ENCODE measurements around the gene BRF1.

The BRF1 gene

DNA sequence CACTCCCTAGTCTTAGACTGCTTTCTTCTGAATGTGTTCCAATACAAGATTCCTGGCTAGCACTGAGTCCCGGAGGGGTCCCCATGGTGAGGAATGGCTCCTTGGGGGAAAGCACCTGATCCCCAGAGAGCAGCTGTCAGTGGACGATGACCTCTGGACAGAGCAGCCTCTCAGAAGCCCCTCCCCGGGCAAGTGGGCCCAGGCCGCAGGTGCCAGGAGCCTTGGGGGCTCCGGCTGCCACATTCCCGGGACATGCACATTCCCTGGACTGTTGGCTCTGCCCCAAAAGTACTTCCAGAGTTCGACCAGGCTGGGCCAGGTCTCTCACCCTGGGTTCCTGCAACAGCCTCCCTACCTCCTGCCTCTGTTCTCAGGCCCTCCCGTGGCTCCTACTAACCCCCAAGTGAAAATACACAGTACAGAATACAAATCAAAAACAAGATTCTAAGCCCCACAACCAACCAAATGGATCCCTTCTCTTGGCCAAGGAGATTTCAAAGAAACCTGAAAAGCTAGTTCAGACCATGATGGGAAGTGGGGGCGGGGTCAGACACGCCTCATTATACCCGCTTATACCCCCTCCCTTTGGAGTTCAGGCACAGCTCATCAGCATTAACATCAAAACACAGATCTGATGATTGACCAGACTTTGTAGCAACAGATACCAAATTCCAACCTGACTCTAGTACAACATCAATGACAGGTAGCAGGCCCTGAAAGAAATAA is 75.8 kb downstream of the BRF1 start:
- Histone ChIP-seq H3K4me3 (ENCODE audit: low read depth, low read length) (no peak overlapping the region), H3K4me1 (peaks cover 4% of the 10 kb centered on the region; the same call in 1 of the 2 replicates), H3K36me3 (peaks cover 21% of the 10 kb centered on the region), H3K9me3 (no peaks in the 10 kb centered on the region), H3K27me3 (no peaks in the 10 kb centered on the region)
- TF ChIP-seq CTCF (IDR thresholded peaks at IDR 0.05; ENCODE audit: low read depth, low read length) = no peak
- DNase-seq = no peak

- no peak for TF ChIP-seq CTCF (IDR thresholded peaks at IDR 0.05; ENCODE audit: low read depth, low read length)
- Histone ChIP-seq H3K4me3 (ENCODE audit: low read depth, low read length) (no peak overlapping the region), H3K27me3 (no peaks in the 10 kb centered on the region), H3K9me3 (no peaks in the 10 kb centered on the region), H3K36me3 (peaks cover 31% of the 10 kb centered on the region), H3K4me1 (peaks cover 4% of the 10 kb centered on the region; the same call in 1 of the 2 replicates)
- no peak for DNase-seq
These were observed 76.8 kb downstream of the BRF1 start for GRCh38 chr14:105223770-105224544.

DNA sequence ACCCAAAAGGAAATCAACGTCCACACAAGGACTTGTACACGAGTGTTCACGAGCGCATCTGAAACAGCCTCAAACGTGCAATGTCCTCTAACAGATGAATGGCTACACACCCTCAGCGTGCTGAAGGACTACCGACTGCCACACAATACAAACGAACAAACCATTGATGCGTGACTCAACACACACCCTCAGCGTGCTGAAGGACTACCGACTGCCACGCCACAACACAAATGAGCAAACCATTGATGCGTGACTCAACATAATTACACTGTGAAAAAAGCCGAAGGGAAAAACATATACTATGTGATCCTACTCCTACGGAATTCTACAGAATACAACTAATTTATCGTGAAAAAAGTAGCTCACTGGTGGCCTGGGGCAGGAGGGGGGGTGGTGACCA is 77.5 kb downstream of the BRF1 start:
- no peaks in the 10 kb centered on the region for H3K9me3 ChIP-seq
- no peak overlapping the region for H3K4me3 ChIP-seq (ENCODE audit: low read depth, low read length)
- H3K27me3 ChIP-seq = no peaks in the 10 kb centered on the region
- TF ChIP-seq CTCF (IDR thresholded peaks at IDR 0.05; ENCODE audit: low read depth, low read length) = no peak
- DNase-seq = no peak
- H3K36me3 ChIP-seq = peaks cover 36% of the 10 kb centered on the region
- peaks cover 4% of the 10 kb centered on the region; the same call in 1 of the 2 replicates for H3K4me1 ChIP-seq

DNA sequence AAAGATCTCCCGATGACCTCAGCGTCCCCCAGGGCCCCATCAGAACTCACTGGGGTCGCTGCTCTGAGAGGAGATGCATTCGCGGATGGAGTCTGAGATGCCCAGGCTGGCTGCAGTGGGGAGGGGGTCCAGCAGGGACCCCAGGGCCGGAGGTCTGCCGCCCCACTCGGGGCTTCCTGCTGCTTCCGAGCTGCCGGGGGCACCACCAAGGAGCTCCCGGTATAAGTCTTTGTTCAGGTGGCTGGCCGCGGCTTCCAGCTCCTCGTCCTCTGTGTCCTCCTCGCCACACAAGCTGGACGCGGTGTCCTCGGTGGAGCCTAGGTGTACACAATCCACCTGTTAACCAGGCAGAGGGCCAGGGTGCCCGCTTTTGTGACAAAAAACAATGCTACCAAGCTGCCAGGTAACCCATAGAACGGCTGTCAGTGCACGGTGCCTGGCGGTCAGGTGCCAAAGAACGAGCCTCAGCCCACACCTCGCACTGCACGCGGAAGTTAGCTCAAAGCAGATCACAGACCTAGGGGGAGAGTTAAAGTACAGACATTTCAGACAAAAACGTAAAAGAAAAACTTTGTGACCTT is 79.1 kb downstream of the BRF1 start:
- peaks cover 44% of the 10 kb centered on the region for H3K36me3 ChIP-seq
- no peaks in the 10 kb centered on the region for H3K27me3 ChIP-seq
- no peak for DNase-seq
- TF ChIP-seq CTCF (IDR thresholded peaks at IDR 0.05; ENCODE audit: low read depth, low read length) = no peak
- H3K9me3 ChIP-seq = no peaks in the 10 kb centered on the region
- peaks cover 4% of the 10 kb centered on the region; the same call in 1 of the 2 replicates for H3K4me1 ChIP-seq
- no peak overlapping the region for H3K4me3 ChIP-seq (ENCODE audit: low read depth, low read length)

DNA sequence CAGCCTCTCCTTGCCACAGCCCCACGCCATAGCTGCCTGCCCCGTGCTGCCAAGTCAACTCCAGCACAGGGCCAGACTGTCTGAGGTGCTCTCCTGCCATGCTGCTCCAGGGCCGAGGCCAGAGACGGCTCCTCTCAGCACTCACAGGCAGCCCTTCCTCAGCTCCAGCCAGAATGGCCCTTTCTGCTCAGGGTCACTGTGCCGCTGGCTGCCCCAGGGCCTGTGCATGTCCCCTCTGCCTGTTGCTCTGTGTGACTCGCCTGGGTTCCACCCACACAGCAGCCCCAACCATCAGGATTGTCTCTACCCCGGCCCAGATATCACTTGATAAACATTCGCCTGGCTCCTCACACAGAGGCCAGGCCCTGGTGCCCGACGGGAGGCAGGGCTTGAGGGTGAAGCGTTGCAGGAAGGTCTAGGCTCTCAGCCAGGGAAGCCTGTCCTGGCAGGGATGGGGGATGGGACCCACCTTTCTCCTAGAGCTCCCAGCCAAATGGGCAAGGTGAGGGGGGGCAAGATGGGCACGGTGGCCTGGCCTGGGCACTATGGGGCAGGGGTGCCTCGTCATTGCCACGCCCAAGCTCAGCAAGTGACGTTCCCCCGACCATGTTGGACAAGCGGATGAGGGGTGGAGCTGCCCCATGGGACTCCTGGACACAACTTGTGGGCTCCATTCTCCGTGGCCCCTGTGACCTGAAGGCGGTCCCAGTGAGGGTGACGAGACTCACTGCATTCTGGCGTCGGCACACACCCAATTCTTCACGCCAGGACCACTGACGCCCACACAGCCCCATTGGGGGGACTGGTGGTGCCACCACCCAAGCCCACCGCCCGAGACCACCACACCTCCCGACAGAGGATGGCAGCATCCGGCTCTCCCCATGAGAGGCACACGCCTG is 79.9 kb downstream of the BRF1 start:
- peaks cover 39% of the 10 kb centered on the region for H3K36me3 ChIP-seq
- TF ChIP-seq CTCF (IDR thresholded peaks at IDR 0.05; ENCODE audit: low read depth, low read length) = no peak
- DNase-seq = no peak
- H3K9me3 ChIP-seq = no peaks in the 10 kb centered on the region
- H3K27me3 ChIP-seq = no peaks in the 10 kb centered on the region
- H3K4me1 ChIP-seq = peaks cover 4% of the 10 kb centered on the region; the same call in 1 of the 2 replicates
- no peak overlapping the region for H3K4me3 ChIP-seq (ENCODE audit: low read depth, low read length)
